A549 (cell line): Measurements from ENCODE around the gene EVC2. TPM values are rescaled to one million over a fixed set of nuclear protein-coding genes. Genes with fewer than 3 reads are reported as not detected.

Experiments used
- ATAC-seq, 2 experiments: fragments of 200-7000 bp in 1 of 2; fragments of >200 bp in 1 of 2; cut with Nextera tagmentation in 1 of 2; cut with Tn5 transposase in 1 of 2; 3 replicates each; pipeline versions ENCODE4 v1.8.0 to v1.9.1; 2018 to 2020; ENCODE audit warnings: mild to moderate bottlenecking in 1 of 2, moderate library complexity in 1 of 2
- CTCF ChIA-PET: fragments of 300-600 bp; sonication (Branson Sonifier 250); formaldehyde crosslinking; extraction: SDS; loops from one replicate; lab custom pipeline; 2021; ENCODE audit warnings: antibody characterized with exemption, inconsistent platforms; lab: Yijun Ruan, JAX
- POLR2A ChIA-PET: fragments of 350-600 bp; formaldehyde crosslinking; extraction: SDS; loops from one replicate; lab custom pipeline; 2021; ENCODE audit warnings: antibody characterized with exemption, inconsistent platforms; lab: Yijun Ruan, JAX
- DNase-seq, 2 experiments: peaks; one replicate each; pipeline versions ENCODE4 v3.0.0 to v3.0.0-alpha.2; 2011 to 2016; ENCODE audit warnings: low read depth in 1 of 2, low spot score in 1 of 2
- FAIRE-seq: peaks from 2 replicates; lab custom pipeline; 2011; peaks lifted over from hg19 to GRCh38; lab: Jason Lieb, UNC
- H3K27ac ChIP-seq, 2 experiments: fragments of >200 bp; sonication (Bioruptor Twin); formaldehyde crosslinking; 3 replicates each; pipeline ENCODE4 v1.5.1; 2016 to 2017
- H3K4me1 ChIP-seq: fragments of >200 bp; sonication (Bioruptor Twin); formaldehyde crosslinking; 3 replicates; pipeline ENCODE4 v1.6.1; 2016
- H3K4me2 ChIP-seq: fragments of >200 bp; sonication (Bioruptor Twin); formaldehyde crosslinking; 3 replicates; pipeline ENCODE4 v1.6.1; 2016
- H3K4me3 ChIP-seq: fragments of >200 bp; sonication (Bioruptor Twin); formaldehyde crosslinking; 3 replicates; pipeline ENCODE4 v1.5.1; 2016
- H3K9me3 ChIP-seq: fragments of >200 bp; sonication (Bioruptor Twin); formaldehyde crosslinking; 3 replicates; pipeline ENCODE4 v1.6.1; 2016
- BHLHE40 ChIP-seq: IDR thresholded peaks from 2 replicates; pipeline ENCODE4 v1.6.1; 2012; ENCODE audit warnings: low read depth, low read length, inconsistent platforms
- CBX8 ChIP-seq: fragments of 200-600 bp; sonication (generic); IDR thresholded peaks from 2 replicates; pipeline ENCODE4 v1.6.1; 2016
- EHMT2 ChIP-seq: fragments of 200-600 bp; sonication (generic); IDR thresholded peaks from 2 replicates; pipeline ENCODE4 v1.6.1; 2016; ENCODE audit warnings: antibody characterized with exemption, low read depth, mild to moderate bottlenecking, moderate library complexity
- FOSB ChIP-seq: fragments of 250-450 bp; sonication (Bioruptor Pico); IDR thresholded peaks from 2 replicates; pipeline ENCODE4 v1.5.0; 2020; ENCODE audit warnings: mild to moderate bottlenecking, moderate library complexity
- FOSL2 ChIP-seq, 2 experiments: fragments of 450-650 bp in 1 of 2; fragments of >200 bp in 1 of 2; sonication (Bioruptor Twin) in 1 of 2; formaldehyde crosslinking; IDR thresholded peaks; 2 replicates each; pipeline versions ENCODE4 v1.5.0 to v1.6.1; 2016 to 2020; ENCODE audit warnings: mild to moderate bottlenecking in 1 of 2, moderate library complexity in 1 of 2
- HEYL ChIP-seq: fragments of 250-450 bp; sonication (Bioruptor Pico); IDR thresholded peaks from 2 replicates; pipeline ENCODE4 v1.8.0; 2021; ENCODE audit warnings: mild to moderate bottlenecking, moderate library complexity
- HMGXB4 ChIP-seq: fragments of 250-450 bp; sonication (Bioruptor Pico); IDR thresholded peaks from 2 replicates; pipeline ENCODE4 v1.5.0; 2021; ENCODE audit warnings: mild to moderate bottlenecking, moderate library complexity, borderline replicate concordance
- HOXB13 ChIP-seq: fragments of 250-450 bp; sonication (Bioruptor Pico); IDR thresholded peaks from 2 replicates; pipeline ENCODE4 v1.5.0; 2020; ENCODE audit warnings: low read depth, mild to moderate bottlenecking, moderate library complexity
- JUN ChIP-seq, 2 experiments: fragments of >200 bp; sonication (Bioruptor Twin); formaldehyde crosslinking; IDR thresholded peaks; 2 replicates in 1 of 2; 3 replicates in 1 of 2; pipeline ENCODE4 v1.6.1; 2016 to 2017
- MAFK ChIP-seq: fragments of 450-650 bp; IDR thresholded peaks from 2 replicates; pipeline ENCODE4 v1.6.1; 2014; ENCODE audit not compliant: partially characterized antibody
- MAX ChIP-seq: IDR thresholded peaks from 2 replicates; pipeline ENCODE4 v1.6.1; 2012
- PBX3 ChIP-seq: IDR thresholded peaks from 2 replicates; pipeline ENCODE4 v1.6.1; 2012
- PHF8 ChIP-seq: fragments of 200-600 bp; sonication (generic); IDR thresholded peaks from 2 replicates; pipeline ENCODE4 v1.6.1; 2016; ENCODE audit warnings: low read depth, mild to moderate bottlenecking, antibody characterized with exemption, moderate library complexity, borderline replicate concordance
- RNF2 ChIP-seq: fragments of 200-600 bp; sonication (generic); IDR thresholded peaks from 2 replicates; pipeline ENCODE4 v1.6.1; 2016; ENCODE audit warnings: low read depth, mild to moderate bottlenecking, antibody characterized with exemption, moderate library complexity, borderline replicate concordance
- SMC3 ChIP-seq: fragments of >200 bp; sonication (Bioruptor Twin); formaldehyde crosslinking; IDR thresholded peaks from 3 replicates; pipeline ENCODE4 v1.6.1; 2018; ENCODE audit warnings: inconsistent platforms
- SREBF2 ChIP-seq: fragments of 450-650 bp; IDR thresholded peaks from 2 replicates; pipeline ENCODE4 v1.6.1; 2014; ENCODE audit warnings: mild to moderate bottlenecking, moderate library complexity
- TFCP2L1 ChIP-seq: fragments of 250-450 bp; sonication (Bioruptor Pico); IDR thresholded peaks from 2 replicates; pipeline ENCODE4 v1.5.0; 2021; ENCODE audit warnings: mild to moderate bottlenecking
- ZC3H11A ChIP-seq: fragments of 450-650 bp; IDR thresholded peaks from 2 replicates; pipeline ENCODE4 v1.6.1; 2014; ENCODE audit warnings: antibody characterized with exemption, mild to moderate bottlenecking
- WGBS: methylation state at CpG from one replicate; pipeline ENCODE4 v1.1.6; 2017; ENCODE audit errors: missing lambda C conversion rate; 5-methylcytosine and 5-hydroxymethylcytosine counted together
- polyA plus RNA-seq, 4 experiments: library from polyadenylated mRNA; depleted of rRNA in 3 of 4; stranded (reverse); fragments of >200 nt; fragmentation: RNase III in 1 of 4; extraction: RNeasy Plus Mini Kit Qiagen cat#74134 plus additional on column Dnase treatment in 1 of 4; gene quantifications; 2 replicates in 3 of 4; 3 replicates in 1 of 4; pipeline ENCODE4 v1.2.3, GENCODE V29; 2011 to 2017
- TF ChIP-seq, protein P1 (sequence below): IDR thresholded peaks from 2 replicates; pipeline ENCODE4 v1.6.1; 2012; ENCODE audit warnings: low read depth, borderline replicate concordance

EVC2 gene
- polyA plus RNA-seq, 2 of the 4 experiments (the other 2 are of a cell fraction), result 0.96 to 1.5 TPM

GRCh38 chr4:5650040-5650439, 58.3 kb downstream of the EVC2 start:
- DNase-seq (no peak), ATAC-seq (no peak), FAIRE-seq (no peak)
- TF ChIP-seq HMGXB4 (CRISPR knock-in tag), result no peak
- TF ChIP-seq BHLHE40, result no peak
- TF ChIP-seq, protein P1, sequence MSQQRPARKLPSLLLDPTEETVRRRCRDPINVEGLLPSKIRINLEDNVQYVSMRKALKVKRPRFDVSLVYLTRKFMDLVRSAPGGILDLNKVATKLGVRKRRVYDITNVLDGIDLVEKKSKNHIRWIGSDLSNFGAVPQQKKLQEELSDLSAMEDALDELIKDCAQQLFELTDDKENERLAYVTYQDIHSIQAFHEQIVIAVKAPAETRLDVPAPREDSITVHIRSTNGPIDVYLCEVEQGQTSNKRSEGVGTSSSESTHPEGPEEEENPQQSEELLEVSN, result no peak
- TF ChIP-seq CBX8, result no peak
- no peak for TF ChIP-seq PHF8
- no peak for TF ChIP-seq PBX3
- no peak for TF ChIP-seq MAX
- no peak for TF ChIP-seq RNF2
- no peak for TF ChIP-seq FOSB (CRISPR knock-in tag)
- TF ChIP-seq MAFK, result no peak
- TF ChIP-seq JUN (IDR thresholded peaks at IDR 0.05), result no peak
- ChIA-PET CTCF (no interaction called here), POLR2A (no interaction called here)
- no peaks in the 10 kb centered on the region for H3K4me1 ChIP-seq
- H3K4me3 ChIP-seq, result no peak overlapping the region
- WGBS, result 86% methylated on average over 3 of the region's 3 CpGs
- H3K27ac ChIP-seq, result no peak overlapping the region
- H3K9me3 ChIP-seq, result no peaks in the 10 kb centered on the region
- H3K4me2 ChIP-seq, result no peak overlapping the region

- POLR2A ChIA-PET, result no interaction called here
- ATAC-seq (no peak), DNase-seq (no peak), FAIRE-seq (no peak)
- CTCF ChIA-PET, result interaction anchor here (1.2 kb wide), 1 partner anchor 143 kb away, joined by 3 read pairs; no protein-coding TSS in a partner anchor
- no peak overlapping the region for H3K27ac ChIP-seq
- no peaks in the 10 kb centered on the region for H3K4me1 ChIP-seq
- no peaks in the 10 kb centered on the region for H3K9me3 ChIP-seq
- WGBS, result 86% methylated on average over 7 of the region's 7 CpGs
- H3K4me3 ChIP-seq, result no peak overlapping the region
- H3K4me2 ChIP-seq, result no peak overlapping the region
- TF ChIP-seq SMC3 (no peak), MAFK (no peak), CBX8 (no peak), TFCP2L1 (CRISPR knock-in tag) (no peak), ZC3H11A (no peak), EHMT2 (no peak), SREBF2 (no peak)
Observed at GRCh38 chr4:5647351-5647750, 61.0 kb downstream of the EVC2 start.

- 0 out of 3 replicates have a peak, but pooled peaks cover 11% of the 10 kb centered on the region for H3K4me1 ChIP-seq
- no peak for TF ChIP-seq SMC3
- TF ChIP-seq HEYL (CRISPR knock-in tag), result no peak
- TF ChIP-seq ZC3H11A, result no peak
- no peak for TF ChIP-seq FOSL2 (IDR thresholded peaks at IDR 0.05)
- no peak for TF ChIP-seq FOSL2 (CRISPR knock-in tag; IDR thresholded peaks at IDR 0.05)
- TF ChIP-seq HOXB13 (CRISPR knock-in tag), result no peak
- TF ChIP-seq, protein P1, result no peak
- no peaks in the 10 kb centered on the region for H3K9me3 ChIP-seq
- DNase-seq (no peak), ATAC-seq (no peak), FAIRE-seq (no peak)
- whole genome bisulfite sequencing, result 76% methylated on average over 3 of the region's 3 CpGs
- H3K4me3 ChIP-seq, result no peak overlapping the region
- H3K27ac ChIP-seq, result no peak overlapping the region
- ChIA-PET CTCF (no interaction called here), POLR2A (no interaction called here)
- no peak overlapping the region for H3K4me2 ChIP-seq
Observed at GRCh38 chr4:5640096-5640495, 68.3 kb downstream of the EVC2 start.
